ENCODE data around the gene USP15. TPM values are rescaled to one million over a fixed set of nuclear protein-coding genes. Genes with fewer than 3 reads are reported as not detected.

USP15 gene
- total RNA-seq, 5 donors from 2014 or later (not counting 1 experiment from before 2014, with no cell fraction given): 137 to 256 (median 138) TPM

DNA sequence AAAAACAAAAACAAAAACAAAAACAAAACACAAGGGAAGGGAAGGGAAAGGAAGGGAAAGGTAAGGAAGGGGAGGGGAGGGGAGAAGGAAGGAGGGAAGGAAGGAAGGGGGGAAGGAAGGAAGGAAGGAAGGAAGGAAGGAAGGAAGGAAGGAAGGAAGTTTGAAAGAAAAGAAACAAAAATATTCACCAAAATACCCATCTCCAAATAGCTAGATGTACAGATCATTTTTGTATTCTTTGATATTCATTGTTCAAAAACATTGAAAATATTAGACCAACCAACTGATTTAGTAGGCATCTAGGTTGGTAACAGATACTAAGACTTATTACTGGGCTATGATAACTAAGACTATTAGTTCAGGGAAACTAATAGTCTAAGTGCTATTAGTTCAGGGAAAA, 39.1 kb upstream of the USP15 start:
- no peaks in the 10 kb centered on the region for H3K27me3 ChIP-seq (replicated peaks in 1 of 2; ENCODE audit: control insufficient read depth in 2 of 2, extremely low read depth in 1 of 2, insufficient read depth in 2 of 2, low read length in 1 of 2)
- POLR2A ChIA-PET: no interaction called here
- DNase-seq: no peak
- H3K4me1 Mint-ChIP-seq: peaks cover 6 to 8% (median 6%) of the 10 kb centered on the region in 3 donors
- H3K36me3 Mint-ChIP-seq: no peaks in the 10 kb centered on the region
- no peak for ATAC-seq (replicated peaks in 1 of 4)
- H3K27ac ChIP-seq (ENCODE audit: low read length): no peak overlapping the region
- H3K9me3 ChIP-seq: no peaks in the 10 kb centered on the region
- H3K9me3 Mint-ChIP-seq: no peaks in the 10 kb centered on the region
- CTCF ChIA-PET: no interaction called here
- H3K27ac Mint-ChIP-seq: no peak overlapping the region
- H3K4me3 Mint-ChIP-seq: no peak overlapping the region
- H3K4me3 ChIP-seq (ENCODE audit: control insufficient read depth in 1 of 2, extremely low read depth in 1 of 2, low read length in 1 of 2): no peak overlapping the region
- no peaks in the 10 kb centered on the region for H3K36me3 ChIP-seq (ENCODE audit: control insufficient read depth in 2 of 2, extremely low read depth in 1 of 2, insufficient read depth in 1 of 2, low read length in 1 of 2)
- H3K27me3 Mint-ChIP-seq: no peaks in the 10 kb centered on the region
- peaks cover under 1 to 4% of the 10 kb centered on the region in 2 experiments for H3K4me1 ChIP-seq (ENCODE audit: control insufficient read depth in 1 of 2, extremely low read depth in 1 of 2, insufficient read depth in 2 of 2, low read length in 2 of 2)

DNA sequence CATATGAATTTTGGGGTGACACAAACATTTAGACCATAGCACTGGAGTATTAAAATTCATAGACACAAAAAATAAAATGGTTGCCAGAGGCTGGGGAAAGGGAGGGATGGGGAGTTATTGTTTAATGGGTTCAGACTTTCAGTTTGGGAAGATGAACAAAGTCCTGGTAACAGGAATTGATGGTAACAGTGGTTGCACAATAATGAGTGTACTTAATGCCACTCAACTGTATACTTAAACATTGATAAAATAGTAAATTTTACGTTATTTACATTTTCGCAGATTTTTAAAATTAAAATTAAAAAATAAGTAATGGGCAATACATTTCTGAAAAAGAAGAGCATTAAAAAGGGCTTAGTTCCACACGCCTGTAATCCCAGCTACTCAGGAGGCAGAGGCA, 35.6 kb upstream of the USP15 start:
- H3K4me1 ChIP-seq (ENCODE audit: control insufficient read depth in 1 of 2, extremely low read depth in 1 of 2, insufficient read depth in 2 of 2, low read length in 2 of 2): peaks cover 0 to 3% of the 10 kb centered on the region in 2 experiments
- no peak overlapping the region for H3K4me3 Mint-ChIP-seq
- POLR2A ChIA-PET: no interaction called here
- no peaks in the 10 kb centered on the region for H3K27me3 ChIP-seq (replicated peaks in 1 of 2; ENCODE audit: control insufficient read depth in 2 of 2, extremely low read depth in 1 of 2, insufficient read depth in 2 of 2, low read length in 1 of 2)
- no peak overlapping the region for H3K27ac Mint-ChIP-seq
- WGBS (ENCODE audit: insufficient coverage): no CpG with 5 or more reads among the region's 3 CpGs
- no peaks in the 10 kb centered on the region for H3K27me3 Mint-ChIP-seq
- DNase-seq (no peak), ATAC-seq (replicated peaks in 1 of 4) (no peak)
- H3K9me3 Mint-ChIP-seq: no peaks in the 10 kb centered on the region
- H3K36me3 Mint-ChIP-seq: no peaks in the 10 kb centered on the region
- H3K4me1 Mint-ChIP-seq: peaks cover 0 to 1% (median 1%) of the 10 kb centered on the region in 3 donors
- H3K4me3 ChIP-seq (ENCODE audit: control insufficient read depth in 1 of 2, extremely low read depth in 1 of 2, low read length in 1 of 2): no peak overlapping the region
- no peak overlapping the region for H3K27ac ChIP-seq (ENCODE audit: low read length)
- CTCF ChIA-PET: no interaction called here
- H3K36me3 ChIP-seq (ENCODE audit: control insufficient read depth in 2 of 2, extremely low read depth in 1 of 2, insufficient read depth in 1 of 2, low read length in 1 of 2): no peaks in the 10 kb centered on the region
- H3K9me3 ChIP-seq: no peaks in the 10 kb centered on the region

DNA sequence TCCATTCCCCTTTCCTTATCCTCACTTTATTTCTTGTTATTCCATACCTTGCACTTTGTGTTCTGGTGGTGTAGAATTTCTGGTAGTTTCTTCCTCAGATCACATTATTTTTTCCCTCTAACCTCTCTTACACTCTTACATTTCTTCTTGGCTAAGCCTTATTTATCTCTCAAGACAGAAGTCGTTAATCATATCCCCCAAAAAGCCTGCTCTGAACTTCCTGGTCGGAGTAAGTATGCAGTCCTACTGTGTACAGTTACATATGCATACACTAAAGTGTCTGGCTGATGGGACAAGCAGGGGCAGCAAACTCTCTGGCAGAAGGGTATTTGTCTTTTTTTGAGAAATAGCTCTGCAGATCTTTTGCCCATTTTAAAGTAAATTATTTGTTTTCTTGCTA, 33.1 kb upstream of the USP15 start:
- Mint-ChIP-seq H3K36me3 (no peaks in the 10 kb centered on the region), H3K4me3 (no peak overlapping the region), H3K27ac (no peak overlapping the region), H3K4me1 (no peaks in the 10 kb centered on the region), H3K27me3 (no peaks in the 10 kb centered on the region), H3K9me3 (no peaks in the 10 kb centered on the region)
- no peaks in the 10 kb centered on the region for H3K36me3 ChIP-seq (ENCODE audit: control insufficient read depth in 2 of 2, extremely low read depth in 1 of 2, insufficient read depth in 1 of 2, low read length in 1 of 2)
- no peak overlapping the region for H3K4me3 ChIP-seq (ENCODE audit: control insufficient read depth in 1 of 2, extremely low read depth in 1 of 2, low read length in 1 of 2)
- WGBS (ENCODE audit: insufficient coverage): no CpG with 5 or more reads among the region's 2 CpGs
- ATAC-seq (replicated peaks in 1 of 4) (no peak), DNase-seq (no peak)
- no peak overlapping the region for H3K27ac ChIP-seq (ENCODE audit: low read length)
- H3K4me1 ChIP-seq (ENCODE audit: control insufficient read depth in 1 of 2, extremely low read depth in 1 of 2, insufficient read depth in 2 of 2, low read length in 2 of 2): no peaks in the 10 kb centered on the region
- no peaks in the 10 kb centered on the region for H3K27me3 ChIP-seq (replicated peaks in 1 of 2; ENCODE audit: control insufficient read depth in 2 of 2, extremely low read depth in 1 of 2, insufficient read depth in 2 of 2, low read length in 1 of 2)
- CTCF ChIA-PET: no interaction called here
- POLR2A ChIA-PET: no interaction called here
- H3K9me3 ChIP-seq: no peaks in the 10 kb centered on the region

DNA sequence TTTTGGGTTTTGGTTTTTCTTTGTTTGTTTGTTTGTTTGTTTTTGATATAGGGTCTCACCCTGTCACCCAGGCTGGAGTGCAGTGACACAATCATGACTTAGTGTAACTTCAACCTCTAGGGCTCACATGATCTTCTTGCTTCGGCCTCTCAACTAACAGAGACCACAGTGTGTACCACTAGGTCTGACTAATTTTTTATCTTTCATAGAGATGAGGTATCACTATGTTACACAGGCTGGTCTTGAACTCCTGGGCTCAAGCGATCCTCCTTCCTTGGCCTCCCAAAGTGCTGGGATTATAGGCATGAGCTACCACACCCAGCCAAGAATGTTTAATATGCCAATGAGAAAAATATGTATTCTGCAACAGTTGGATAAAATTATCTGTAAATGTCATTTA, 29.6 kb upstream of the USP15 start:
- no peak overlapping the region for H3K27ac ChIP-seq (ENCODE audit: low read length)
- ChIA-PET CTCF (no interaction called here), POLR2A (no interaction called here)
- H3K27me3 ChIP-seq (replicated peaks in 1 of 2; ENCODE audit: control insufficient read depth in 2 of 2, extremely low read depth in 1 of 2, insufficient read depth in 2 of 2, low read length in 1 of 2): no peaks in the 10 kb centered on the region
- Mint-ChIP-seq H3K27me3 (no peaks in the 10 kb centered on the region), H3K27ac (no peak overlapping the region), H3K36me3 (no peaks in the 10 kb centered on the region), H3K4me1 (no peaks in the 10 kb centered on the region), H3K9me3 (no peaks in the 10 kb centered on the region), H3K4me3 (no peak overlapping the region)
- no peaks in the 10 kb centered on the region for H3K4me1 ChIP-seq (ENCODE audit: control insufficient read depth in 1 of 2, extremely low read depth in 1 of 2, insufficient read depth in 2 of 2, low read length in 2 of 2)
- ATAC-seq (replicated peaks in 1 of 4): no peak
- H3K36me3 ChIP-seq (ENCODE audit: control insufficient read depth in 2 of 2, extremely low read depth in 1 of 2, insufficient read depth in 1 of 2, low read length in 1 of 2): no peaks in the 10 kb centered on the region
- H3K9me3 ChIP-seq: no peaks in the 10 kb centered on the region
- H3K4me3 ChIP-seq (ENCODE audit: control insufficient read depth in 1 of 2, extremely low read depth in 1 of 2, low read length in 1 of 2): no peak overlapping the region
- WGBS (ENCODE audit: insufficient coverage): no CpG with 5 or more reads among the region's 2 CpGs
- no peak for DNase-seq

DNA sequence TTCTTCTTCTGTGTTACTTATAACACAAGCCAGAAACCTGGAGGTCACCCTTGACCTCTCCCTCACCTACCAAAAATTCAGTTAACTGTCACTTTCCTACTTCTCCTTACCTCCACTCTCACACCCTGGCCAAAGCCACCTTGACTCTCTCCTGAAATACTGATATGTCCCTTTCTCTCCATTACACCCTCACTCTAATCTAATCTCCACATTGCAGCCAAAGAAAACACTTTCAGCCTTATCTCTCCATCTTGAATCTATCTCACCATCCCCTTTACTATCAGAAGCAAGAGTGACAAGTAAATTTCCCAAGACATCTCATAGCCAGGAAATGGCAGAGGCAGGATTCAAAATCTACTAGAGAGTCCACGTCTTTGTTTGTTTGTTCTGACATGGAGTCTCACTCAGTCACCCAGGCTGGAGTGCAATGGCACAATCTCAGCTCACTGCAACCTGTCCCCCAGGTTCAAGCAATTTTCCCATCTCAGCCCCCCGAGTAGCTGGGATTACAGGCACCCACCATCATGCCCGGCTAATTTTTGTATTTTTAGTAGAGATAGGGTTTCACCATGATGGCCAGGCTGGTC, 28.0 kb upstream of the USP15 start:
- H3K4me3 ChIP-seq (ENCODE audit: control insufficient read depth in 1 of 2, extremely low read depth in 1 of 2, low read length in 1 of 2): no peak overlapping the region
- ATAC-seq (replicated peaks in 1 of 4): no peak
- H3K9me3 Mint-ChIP-seq: peaks cover 0 to 8% (median 0%) of the 10 kb centered on the region in 3 donors

DNA sequence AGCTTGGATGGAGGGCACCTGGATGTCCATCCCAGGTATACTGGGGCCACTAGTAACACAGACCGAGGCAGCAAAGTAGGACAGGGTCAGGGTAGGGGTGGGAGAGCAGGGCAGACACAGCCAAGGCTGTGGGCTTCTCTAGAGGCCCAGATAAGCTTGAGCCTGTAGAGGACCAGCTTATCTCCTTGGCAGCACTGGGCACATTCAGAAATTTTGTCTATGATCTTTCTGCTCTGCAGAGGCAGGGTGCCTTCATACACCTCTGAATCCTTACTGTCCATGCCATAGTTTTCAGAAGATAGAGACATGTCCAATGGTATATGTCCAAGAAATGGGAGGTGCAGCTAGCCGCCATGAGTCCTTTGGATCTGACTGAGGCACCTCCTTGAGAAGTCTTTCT, 26.4 kb upstream of the USP15 start:
- peaks cover 0 to 13% (median 3%) of the 10 kb centered on the region in 3 donors for H3K9me3 Mint-ChIP-seq
- H3K4me3 ChIP-seq (ENCODE audit: control insufficient read depth in 1 of 2, extremely low read depth in 1 of 2, low read length in 1 of 2): no peak overlapping the region
- DNase-seq (no peak), ATAC-seq (replicated peaks in 1 of 4) (no peak)
- no peak overlapping the region for H3K27ac ChIP-seq (ENCODE audit: low read length)
- no peak overlapping the region for H3K4me3 Mint-ChIP-seq
- CTCF ChIA-PET: no interaction called here
- H3K36me3 ChIP-seq (ENCODE audit: control insufficient read depth in 2 of 2, extremely low read depth in 1 of 2, insufficient read depth in 1 of 2, low read length in 1 of 2): no peaks in the 10 kb centered on the region
- 100% methylated on average over 1 of the region's 2 CpGs for WGBS (ENCODE audit: insufficient coverage)
- no peaks in the 10 kb centered on the region for H3K4me1 ChIP-seq (ENCODE audit: control insufficient read depth in 1 of 2, extremely low read depth in 1 of 2, insufficient read depth in 2 of 2, low read length in 2 of 2)
- peaks cover 0 to 2% of the 10 kb centered on the region in 2 donors for H3K27me3 Mint-ChIP-seq
- H3K9me3 ChIP-seq: peaks cover 6% of the 10 kb centered on the region
- POLR2A ChIA-PET: interaction anchor here in 1 of 2 donors (0.5 kb wide), 1 partner anchor 26 kb away, joined by 3 read pairs; the partner anchor contains the start of gene USP15
- H3K4me1 Mint-ChIP-seq: no peaks in the 10 kb centered on the region
- H3K27me3 ChIP-seq (replicated peaks in 1 of 2; ENCODE audit: control insufficient read depth in 2 of 2, extremely low read depth in 1 of 2, insufficient read depth in 2 of 2, low read length in 1 of 2): no peaks in the 10 kb centered on the region
- no peaks in the 10 kb centered on the region for H3K36me3 Mint-ChIP-seq
- no peak overlapping the region for H3K27ac Mint-ChIP-seq

More for the DNA sequence above, 28.0 kb upstream of the USP15 start:
- ChIA-PET CTCF (no interaction called here), POLR2A (no interaction called here)
- no peaks in the 10 kb centered on the region for H3K36me3 Mint-ChIP-seq
- no peak overlapping the region for H3K27ac Mint-ChIP-seq
- no peak for DNase-seq
- Histone ChIP-seq H3K4me1 (ENCODE audit: control insufficient read depth in 1 of 2, extremely low read depth in 1 of 2, insufficient read depth in 2 of 2, low read length in 2 of 2) (no peaks in the 10 kb centered on the region), H3K27me3 (replicated peaks in 1 of 2; ENCODE audit: control insufficient read depth in 2 of 2, extremely low read depth in 1 of 2, insufficient read depth in 2 of 2, low read length in 1 of 2) (no peaks in the 10 kb centered on the region), H3K9me3 (peaks cover 6% of the 10 kb centered on the region), H3K36me3 (ENCODE audit: control insufficient read depth in 2 of 2, extremely low read depth in 1 of 2, insufficient read depth in 1 of 2, low read length in 1 of 2) (no peaks in the 10 kb centered on the region), H3K27ac (ENCODE audit: low read length) (no peak overlapping the region)
- no peak overlapping the region for H3K4me3 Mint-ChIP-seq
- peaks cover 0 to 2% of the 10 kb centered on the region in 2 donors for H3K27me3 Mint-ChIP-seq
- no peaks in the 10 kb centered on the region for H3K4me1 Mint-ChIP-seq
- whole genome bisulfite sequencing (ENCODE audit: insufficient coverage): 88% methylated on average over 1 of the region's 3 CpGs

DNA sequence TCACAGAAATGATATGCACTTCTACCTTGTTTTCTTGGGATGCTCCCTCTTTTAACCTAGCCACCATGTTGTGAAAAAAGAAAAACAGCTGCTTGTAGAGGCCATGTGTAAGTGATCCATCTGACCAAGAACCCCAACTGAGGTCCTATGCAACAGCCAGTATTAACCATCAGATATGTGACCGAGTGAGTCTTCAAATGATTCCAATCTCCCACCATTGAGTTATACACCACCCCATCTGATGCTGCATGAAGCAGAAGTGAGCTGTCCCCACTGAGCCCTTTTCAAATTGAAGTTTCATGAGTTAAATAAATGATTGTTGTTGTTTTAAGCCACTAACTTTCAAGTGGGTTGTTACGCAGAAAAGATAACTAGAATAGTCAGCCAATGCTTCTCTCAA, 20.6 kb upstream of the USP15 start:
- ATAC-seq (replicated peaks in 1 of 4): no peak
- CTCF ChIA-PET: no interaction called here

More for the DNA sequence above, 20.6 kb upstream of the USP15 start:
- no peak overlapping the region for H3K4me3 Mint-ChIP-seq
- no peak overlapping the region for H3K4me3 ChIP-seq (ENCODE audit: control insufficient read depth in 1 of 2, extremely low read depth in 1 of 2, low read length in 1 of 2)
- H3K9me3 ChIP-seq: peaks cover 6% of the 10 kb centered on the region
- H3K36me3 Mint-ChIP-seq: peaks cover 2% of the 10 kb centered on the region
- H3K27ac Mint-ChIP-seq: no peak overlapping the region
- peaks cover 0 to 7% of the 10 kb centered on the region in 2 donors for H3K27me3 Mint-ChIP-seq
- no peaks in the 10 kb centered on the region for H3K36me3 ChIP-seq (ENCODE audit: control insufficient read depth in 2 of 2, extremely low read depth in 1 of 2, insufficient read depth in 1 of 2, low read length in 1 of 2)
- H3K9me3 Mint-ChIP-seq: peaks cover 0 to 13% (median 3%) of the 10 kb centered on the region in 3 donors
- no peaks in the 10 kb centered on the region for H3K4me1 ChIP-seq (ENCODE audit: control insufficient read depth in 1 of 2, extremely low read depth in 1 of 2, insufficient read depth in 2 of 2, low read length in 2 of 2)
- WGBS (ENCODE audit: insufficient coverage): 100% methylated on average over 1 of the region's 2 CpGs
- no peak overlapping the region for H3K27ac ChIP-seq (ENCODE audit: low read length)
- POLR2A ChIA-PET: no interaction called here
- no peaks in the 10 kb centered on the region for H3K27me3 ChIP-seq (replicated peaks in 1 of 2; ENCODE audit: control insufficient read depth in 2 of 2, extremely low read depth in 1 of 2, insufficient read depth in 2 of 2, low read length in 1 of 2)
- H3K4me1 Mint-ChIP-seq: peaks cover 1 to 6% (median 4%) of the 10 kb centered on the region in 3 donors
- no peak for DNase-seq
